ENCODE measurements around the gene TMEM38A.

DNA sequence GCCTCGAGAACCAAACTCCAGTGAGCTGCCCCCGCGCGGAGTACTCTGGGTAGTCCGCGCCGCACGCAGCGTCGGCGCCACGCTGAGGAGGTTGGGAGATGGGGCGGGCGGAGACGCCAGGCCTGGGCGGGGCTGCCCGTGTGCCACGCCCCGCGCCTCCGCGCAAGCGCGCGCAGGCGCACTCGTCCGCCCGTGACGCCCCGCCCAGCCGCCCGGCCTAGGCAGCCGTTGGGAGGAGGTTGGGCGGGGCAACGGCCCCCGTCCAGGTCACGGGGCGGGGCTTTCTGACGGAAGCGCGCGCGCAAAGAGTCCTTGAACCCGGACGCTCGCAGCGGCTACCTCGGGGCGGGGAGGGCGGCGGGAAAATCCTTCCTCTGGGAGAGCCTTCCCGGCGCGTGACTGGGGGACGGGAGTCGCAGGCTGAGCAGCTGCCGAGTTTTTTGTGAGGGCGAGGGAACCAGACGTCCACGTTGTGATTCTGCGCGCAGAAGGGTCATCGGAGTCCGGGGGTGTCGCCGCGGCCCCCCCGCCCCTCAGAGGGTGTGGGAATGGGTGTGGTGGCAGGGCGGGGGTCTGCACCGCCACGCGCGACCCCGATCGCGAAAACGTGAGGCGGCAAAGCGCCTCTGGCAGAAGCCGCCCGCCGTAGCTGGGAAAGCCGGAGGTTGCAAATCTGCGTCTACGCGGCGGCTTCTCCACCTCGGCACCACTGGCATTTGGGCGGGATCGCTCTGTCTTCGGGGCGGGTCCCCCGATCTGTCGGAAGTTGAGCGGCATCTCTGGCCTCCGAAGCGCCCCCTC is 32.6 kb upstream of the TMEM38A start, which contains the start of gene MED26:
- TF ChIP-seq, protein P1, sequence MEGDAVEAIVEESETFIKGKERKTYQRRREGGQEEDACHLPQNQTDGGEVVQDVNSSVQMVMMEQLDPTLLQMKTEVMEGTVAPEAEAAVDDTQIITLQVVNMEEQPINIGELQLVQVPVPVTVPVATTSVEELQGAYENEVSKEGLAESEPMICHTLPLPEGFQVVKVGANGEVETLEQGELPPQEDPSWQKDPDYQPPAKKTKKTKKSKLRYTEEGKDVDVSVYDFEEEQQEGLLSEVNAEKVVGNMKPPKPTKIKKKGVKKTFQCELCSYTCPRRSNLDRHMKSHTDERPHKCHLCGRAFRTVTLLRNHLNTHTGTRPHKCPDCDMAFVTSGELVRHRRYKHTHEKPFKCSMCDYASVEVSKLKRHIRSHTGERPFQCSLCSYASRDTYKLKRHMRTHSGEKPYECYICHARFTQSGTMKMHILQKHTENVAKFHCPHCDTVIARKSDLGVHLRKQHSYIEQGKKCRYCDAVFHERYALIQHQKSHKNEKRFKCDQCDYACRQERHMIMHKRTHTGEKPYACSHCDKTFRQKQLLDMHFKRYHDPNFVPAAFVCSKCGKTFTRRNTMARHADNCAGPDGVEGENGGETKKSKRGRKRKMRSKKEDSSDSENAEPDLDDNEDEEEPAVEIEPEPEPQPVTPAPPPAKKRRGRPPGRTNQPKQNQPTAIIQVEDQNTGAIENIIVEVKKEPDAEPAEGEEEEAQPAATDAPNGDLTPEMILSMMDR (IDR thresholded peaks at IDR 0.05; ENCODE audit: poor library complexity, severe bottlenecking): peak; percentile 46
- peak; percentile 82 for TF ChIP-seq POLR2AphosphoS5 (IDR thresholded peaks at IDR 0.05)
- TF ChIP-seq, protein P2, sequence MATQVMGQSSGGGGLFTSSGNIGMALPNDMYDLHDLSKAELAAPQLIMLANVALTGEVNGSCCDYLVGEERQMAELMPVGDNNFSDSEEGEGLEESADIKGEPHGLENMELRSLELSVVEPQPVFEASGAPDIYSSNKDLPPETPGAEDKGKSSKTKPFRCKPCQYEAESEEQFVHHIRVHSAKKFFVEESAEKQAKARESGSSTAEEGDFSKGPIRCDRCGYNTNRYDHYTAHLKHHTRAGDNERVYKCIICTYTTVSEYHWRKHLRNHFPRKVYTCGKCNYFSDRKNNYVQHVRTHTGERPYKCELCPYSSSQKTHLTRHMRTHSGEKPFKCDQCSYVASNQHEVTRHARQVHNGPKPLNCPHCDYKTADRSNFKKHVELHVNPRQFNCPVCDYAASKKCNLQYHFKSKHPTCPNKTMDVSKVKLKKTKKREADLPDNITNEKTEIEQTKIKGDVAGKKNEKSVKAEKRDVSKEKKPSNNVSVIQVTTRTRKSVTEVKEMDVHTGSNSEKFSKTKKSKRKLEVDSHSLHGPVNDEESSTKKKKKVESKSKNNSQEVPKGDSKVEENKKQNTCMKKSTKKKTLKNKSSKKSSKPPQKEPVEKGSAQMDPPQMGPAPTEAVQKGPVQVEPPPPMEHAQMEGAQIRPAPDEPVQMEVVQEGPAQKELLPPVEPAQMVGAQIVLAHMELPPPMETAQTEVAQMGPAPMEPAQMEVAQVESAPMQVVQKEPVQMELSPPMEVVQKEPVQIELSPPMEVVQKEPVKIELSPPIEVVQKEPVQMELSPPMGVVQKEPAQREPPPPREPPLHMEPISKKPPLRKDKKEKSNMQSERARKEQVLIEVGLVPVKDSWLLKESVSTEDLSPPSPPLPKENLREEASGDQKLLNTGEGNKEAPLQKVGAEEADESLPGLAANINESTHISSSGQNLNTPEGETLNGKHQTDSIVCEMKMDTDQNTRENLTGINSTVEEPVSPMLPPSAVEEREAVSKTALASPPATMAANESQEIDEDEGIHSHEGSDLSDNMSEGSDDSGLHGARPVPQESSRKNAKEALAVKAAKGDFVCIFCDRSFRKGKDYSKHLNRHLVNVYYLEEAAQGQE (IDR thresholded peaks at IDR 0.05; ENCODE audit: borderline replicate concordance): peak; percentile 65

All from neural cell (in vitro differentiated cells).